GM12801 (cell line): ENCODE measurements around the gene RNF180.

Experiments
- TF ChIP-seq, protein P1 (sequence below): IDR thresholded peaks from one replicate; pipeline ENCODE4 v1.5.1; 2011; ENCODE audit warnings: control low read depth; ENCODE audit not compliant: insufficient read length; ENCODE audit errors: extremely low read depth

RNF180 gene

DNA sequence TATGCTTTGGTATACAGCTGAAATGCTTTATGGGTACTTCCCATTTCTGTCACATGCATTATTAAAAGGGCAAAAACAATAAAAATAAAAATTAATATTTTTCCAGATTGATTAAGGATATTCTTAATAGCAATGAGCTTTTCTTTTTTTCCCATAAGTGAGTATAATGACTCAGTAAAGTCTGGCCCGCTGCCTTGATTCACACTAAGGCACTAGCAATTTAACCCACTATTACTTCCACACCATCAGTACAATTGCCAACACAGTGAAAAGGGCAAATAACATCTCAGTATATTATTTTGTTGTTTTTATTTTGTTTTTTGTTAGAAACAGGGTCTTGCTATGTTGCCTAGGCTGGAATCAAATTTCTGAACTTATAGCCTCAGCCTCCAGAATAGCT lies 150.1 kb downstream of the RNF180 start:
- TF ChIP-seq, protein P1, sequence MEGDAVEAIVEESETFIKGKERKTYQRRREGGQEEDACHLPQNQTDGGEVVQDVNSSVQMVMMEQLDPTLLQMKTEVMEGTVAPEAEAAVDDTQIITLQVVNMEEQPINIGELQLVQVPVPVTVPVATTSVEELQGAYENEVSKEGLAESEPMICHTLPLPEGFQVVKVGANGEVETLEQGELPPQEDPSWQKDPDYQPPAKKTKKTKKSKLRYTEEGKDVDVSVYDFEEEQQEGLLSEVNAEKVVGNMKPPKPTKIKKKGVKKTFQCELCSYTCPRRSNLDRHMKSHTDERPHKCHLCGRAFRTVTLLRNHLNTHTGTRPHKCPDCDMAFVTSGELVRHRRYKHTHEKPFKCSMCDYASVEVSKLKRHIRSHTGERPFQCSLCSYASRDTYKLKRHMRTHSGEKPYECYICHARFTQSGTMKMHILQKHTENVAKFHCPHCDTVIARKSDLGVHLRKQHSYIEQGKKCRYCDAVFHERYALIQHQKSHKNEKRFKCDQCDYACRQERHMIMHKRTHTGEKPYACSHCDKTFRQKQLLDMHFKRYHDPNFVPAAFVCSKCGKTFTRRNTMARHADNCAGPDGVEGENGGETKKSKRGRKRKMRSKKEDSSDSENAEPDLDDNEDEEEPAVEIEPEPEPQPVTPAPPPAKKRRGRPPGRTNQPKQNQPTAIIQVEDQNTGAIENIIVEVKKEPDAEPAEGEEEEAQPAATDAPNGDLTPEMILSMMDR = no peak

GRCh38 chr5:64318175-64318574 lies 152.5 kb downstream of the RNF180 start:
- TF ChIP-seq, protein P1 = no peak

DNA sequence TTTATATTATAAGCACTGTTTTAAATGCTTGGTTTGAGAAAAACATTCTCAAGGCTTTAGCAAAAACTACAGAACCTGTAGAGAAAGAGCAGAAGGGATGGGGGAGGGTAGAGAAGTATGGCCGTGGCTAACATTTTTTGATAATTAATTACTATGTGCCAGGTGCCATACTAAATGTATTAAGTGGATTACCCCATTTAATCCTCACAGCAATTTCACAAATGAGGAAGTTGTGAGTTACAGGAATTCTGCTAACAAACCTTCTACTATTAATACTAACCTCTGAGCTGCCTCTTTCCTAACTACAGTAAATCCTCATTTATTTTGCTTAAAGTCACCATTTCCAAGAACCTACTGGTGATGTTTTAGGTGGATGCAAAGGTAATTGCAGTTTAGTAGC lies 157.9 kb downstream of the RNF180 start:
- TF ChIP-seq, protein P1 = no peak

- TF ChIP-seq, protein P1 = no peak
Observed at GRCh38 chr5:64330728-64331231, 165.1 kb downstream of the RNF180 start.

DNA sequence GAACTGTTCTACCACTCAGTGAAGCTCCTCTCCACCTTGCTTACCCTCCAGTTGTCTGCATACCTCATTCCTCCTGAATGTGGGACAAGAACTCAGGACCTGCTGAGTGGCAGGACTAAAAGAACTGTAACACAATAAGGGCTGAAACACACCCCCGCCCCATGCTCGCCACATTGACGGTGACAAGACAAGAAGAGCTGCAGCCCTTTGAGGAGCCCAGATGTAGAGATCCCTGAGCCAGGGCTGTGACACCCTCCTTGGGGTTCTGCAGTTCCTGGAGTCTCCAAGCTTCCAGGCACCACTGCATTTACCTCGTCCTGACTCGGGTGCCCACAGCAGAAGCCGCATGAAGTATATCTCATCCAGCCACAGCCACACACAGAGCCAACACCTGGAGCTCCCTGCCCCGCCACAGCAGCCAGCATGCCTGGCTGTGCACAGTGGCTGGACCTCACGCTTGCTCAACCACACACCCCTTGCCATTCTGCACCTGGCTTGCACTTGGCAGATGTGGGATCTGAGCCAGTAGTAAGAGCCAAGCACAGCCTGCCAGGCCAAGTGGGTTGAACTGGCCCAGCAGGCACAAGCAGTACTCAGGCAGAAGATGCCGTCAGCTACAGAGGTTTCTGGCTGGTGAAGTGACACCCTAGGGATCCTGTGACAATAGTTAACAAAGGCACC lies 166.1 kb downstream of the RNF180 start:
- TF ChIP-seq, protein P1 = no peak

DNA sequence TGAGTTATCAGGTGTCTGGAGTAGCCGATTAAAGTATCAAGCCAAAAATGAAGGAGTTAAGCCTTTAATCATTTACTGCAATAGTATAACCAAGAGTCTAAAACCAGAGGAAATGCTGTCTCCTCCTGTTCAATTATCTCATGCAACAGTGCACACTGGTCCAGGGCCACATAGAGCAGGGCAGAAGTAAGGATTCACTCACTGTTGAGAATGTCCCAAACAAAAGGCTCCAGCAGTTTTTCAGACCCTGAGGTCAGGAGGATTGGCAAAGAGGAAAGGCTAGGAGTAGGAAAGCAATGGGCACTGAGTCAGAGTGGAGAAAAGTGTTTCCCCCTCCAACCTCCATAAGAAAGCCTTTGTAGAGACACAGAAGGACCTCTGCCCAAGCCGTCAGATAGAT lies 168.2 kb downstream of the RNF180 start:
- TF ChIP-seq, protein P1 = no peak

- TF ChIP-seq, protein P1 = no peak
Observed at GRCh38 chr5:64339769-64340168, 174.1 kb downstream of the RNF180 start.
